ENCODE results near the gene LYRM7. TPM values are rescaled to one million over a fixed set of nuclear protein-coding genes. Genes with fewer than 3 reads are reported as not detected.
"Not testable (repeated sequence)": the region's sequence is repeated elsewhere in the genome, so short reads cannot be mapped to it uniquely, and the experiment has no call there.

The LYRM7 gene
- total RNA-seq (2021) (16.9 and 17.3 TPM in 2 replicates), Bru-seq, nascent RNA (percentile 68 among the genes with signal in this experiment), BruChase-seq, experiment 1, labeled RNA remaining after a 2-hour chase (percentile 73 among the genes with signal in this experiment), BruChase-seq, experiment 2, labeled RNA remaining after a 6-hour chase (percentile 84 among the genes with signal in this experiment)
- long read RNA-seq, full-length matches to known transcripts: 60 of 75 reads
- long read RNA-seq, partial matches to known transcripts: 2 of 75 reads
- long read RNA-seq, other reads (novel, unspliced or antisense): 13 of 75 reads

- no peaks in the 10 kb centered on the region for H3K36me3 ChIP-seq (ENCODE audit: insufficient read depth, low read length, poor library complexity, severe bottlenecking)
- peak; percentile 100 for DNase-seq (ENCODE audit: low spot score)
- H3K9me3 ChIP-seq (ENCODE audit: low read depth, low read length, poor library complexity, severe bottlenecking): no peaks in the 10 kb centered on the region
- peak within 1 kb of the TSS; percentile 68 for H3K4me3 ChIP-seq (ENCODE audit: low read depth, low read length, poor library complexity, severe bottlenecking)
- H3K4me1 ChIP-seq (ENCODE audit: insufficient read depth, low read length, poor library complexity, severe bottlenecking): no peaks in the 10 kb centered on the region
- POLR2A ChIA-PET (ENCODE audit: low non-redundant PET): no interaction called here
- TF ChIP-seq CTCF (conservative IDR thresholded peaks at IDR 0.05; ENCODE audit: low read depth, low read length): no peak
- TF ChIP-seq EZH2 (IDR thresholded peaks at IDR 0.05; ENCODE audit: borderline replicate concordance, low read depth, low read length, poor library complexity, severe bottlenecking): no peak
- no TSS peak for BruUV-seq (replicated peaks)
- intact Hi-C loops (cut with micrococcal nuclease; ENCODE audit: unreplicated experiment): loop anchor here (2.0 kb wide), 1 partner anchor 92 kb away; no protein-coding TSS in a partner anchor
- CTCF ChIA-PET: no interaction called here
- H3K27ac ChIP-seq (ENCODE audit: low read depth, low read length, poor library complexity, severe bottlenecking): peak within 1 kb of the TSS; percentile 62
- H3K27me3 ChIP-seq (replicated peaks; ENCODE audit: insufficient read depth, low read depth, low read length, poor library complexity): no peaks in the 10 kb centered on the region
These were observed at the start of gene LYRM7 for GRCh38 chr5:131170540-131171275. LYRM7 (plus strand) TSS chr5:131170944; CDS start chr5:131171021, 77 bp downstream.

- CTCF ChIA-PET; DNase-seq (ENCODE audit: low spot score); H3K9me3 ChIP-seq (ENCODE audit: low read depth, low read length, poor library complexity, severe bottlenecking); POLR2A ChIA-PET (ENCODE audit: low non-redundant PET); H3K36me3 ChIP-seq (ENCODE audit: insufficient read depth, low read length, poor library complexity, severe bottlenecking); H3K27me3 ChIP-seq (replicated peaks; ENCODE audit: insufficient read depth, low read depth, low read length, poor library complexity); BruUV-seq (replicated peaks); intact Hi-C loops (cut with micrococcal nuclease; ENCODE audit: unreplicated experiment); H3K4me1 ChIP-seq (ENCODE audit: insufficient read depth, low read length, poor library complexity, severe bottlenecking); H3K4me3 ChIP-seq (ENCODE audit: low read depth, low read length, poor library complexity, severe bottlenecking); H3K27ac ChIP-seq (ENCODE audit: low read depth, low read length, poor library complexity, severe bottlenecking): not testable (repeated sequence)
These were observed 43.5 kb upstream of the LYRM7 start for GRCh38 chr5:131127244-131127643.

DNA sequence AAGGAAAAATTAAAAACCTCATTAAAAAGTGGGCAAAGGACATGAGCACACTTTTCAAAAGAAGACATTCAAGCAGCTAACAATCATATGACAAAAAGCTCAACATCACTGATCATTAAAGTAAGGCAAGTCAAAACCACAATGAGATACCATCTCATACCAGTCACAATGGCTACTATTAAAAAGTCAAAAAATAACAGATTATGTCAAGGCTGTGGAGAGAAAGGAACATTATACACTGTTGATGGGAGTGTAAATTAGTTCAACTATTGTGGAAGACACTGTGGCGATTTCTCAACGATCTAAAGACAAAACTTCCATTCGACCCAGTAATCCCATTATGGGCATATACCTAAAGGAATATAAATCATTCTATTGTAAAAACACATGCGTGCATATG lies 41.4 kb upstream of the LYRM7 start:
- BruUV-seq (replicated peaks): no TSS peak
- POLR2A ChIA-PET (ENCODE audit: low non-redundant PET): interaction anchor here (0.6 kb wide), 1 partner anchor 16 kb away, joined by 3 read pairs; no protein-coding TSS in a partner anchor
- intact Hi-C loops (cut with micrococcal nuclease; ENCODE audit: unreplicated experiment): no loop called here

DNA sequence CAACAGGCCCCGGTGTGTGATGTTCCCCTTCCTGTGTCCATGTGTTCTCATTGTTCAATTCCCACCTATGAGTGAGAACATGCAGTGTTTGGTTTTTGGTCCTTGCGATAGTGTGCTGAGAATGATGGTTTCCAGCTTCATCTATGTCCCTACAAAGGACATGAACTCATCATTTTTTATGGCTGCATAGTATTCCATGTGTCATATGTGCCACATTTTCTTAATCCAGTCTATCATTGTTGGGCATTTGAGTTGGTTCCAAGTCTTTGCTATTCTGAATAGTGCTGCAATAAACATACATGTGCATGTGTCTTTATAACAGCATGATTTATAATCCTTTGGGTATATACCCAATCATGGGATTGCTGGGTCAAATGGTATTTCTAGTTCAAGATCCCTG lies 37.7 kb upstream of the LYRM7 start:
- H3K27ac ChIP-seq (ENCODE audit: low read depth, low read length, poor library complexity, severe bottlenecking); H3K36me3 ChIP-seq (ENCODE audit: insufficient read depth, low read length, poor library complexity, severe bottlenecking); intact Hi-C loops (cut with micrococcal nuclease; ENCODE audit: unreplicated experiment); H3K4me3 ChIP-seq (ENCODE audit: low read depth, low read length, poor library complexity, severe bottlenecking); H3K4me1 ChIP-seq (ENCODE audit: insufficient read depth, low read length, poor library complexity, severe bottlenecking); BruUV-seq (replicated peaks); H3K9me3 ChIP-seq (ENCODE audit: low read depth, low read length, poor library complexity, severe bottlenecking); POLR2A ChIA-PET (ENCODE audit: low non-redundant PET); DNase-seq (ENCODE audit: low spot score); CTCF ChIA-PET; H3K27me3 ChIP-seq (replicated peaks; ENCODE audit: insufficient read depth, low read depth, low read length, poor library complexity): not testable (repeated sequence)

More for the DNA sequence above, 41.4 kb upstream of the LYRM7 start:
- TF ChIP-seq CTCF (conservative IDR thresholded peaks at IDR 0.05; ENCODE audit: low read depth, low read length): no peak
- no peak for TF ChIP-seq EZH2 (IDR thresholded peaks at IDR 0.05; ENCODE audit: borderline replicate concordance, low read depth, low read length, poor library complexity, severe bottlenecking)
- Histone ChIP-seq H3K4me1 (ENCODE audit: insufficient read depth, low read length, poor library complexity, severe bottlenecking) (no peaks in the 10 kb centered on the region), H3K4me3 (ENCODE audit: low read depth, low read length, poor library complexity, severe bottlenecking) (no peak overlapping the region), H3K27ac (ENCODE audit: low read depth, low read length, poor library complexity, severe bottlenecking) (no peak overlapping the region), H3K27me3 (replicated peaks; ENCODE audit: insufficient read depth, low read depth, low read length, poor library complexity) (no peaks in the 10 kb centered on the region), H3K36me3 (ENCODE audit: insufficient read depth, low read length, poor library complexity, severe bottlenecking) (no peaks in the 10 kb centered on the region), H3K9me3 (ENCODE audit: low read depth, low read length, poor library complexity, severe bottlenecking) (no peaks in the 10 kb centered on the region)
- CTCF ChIA-PET: no interaction called here
- no peak for DNase-seq (ENCODE audit: low spot score)

DNA sequence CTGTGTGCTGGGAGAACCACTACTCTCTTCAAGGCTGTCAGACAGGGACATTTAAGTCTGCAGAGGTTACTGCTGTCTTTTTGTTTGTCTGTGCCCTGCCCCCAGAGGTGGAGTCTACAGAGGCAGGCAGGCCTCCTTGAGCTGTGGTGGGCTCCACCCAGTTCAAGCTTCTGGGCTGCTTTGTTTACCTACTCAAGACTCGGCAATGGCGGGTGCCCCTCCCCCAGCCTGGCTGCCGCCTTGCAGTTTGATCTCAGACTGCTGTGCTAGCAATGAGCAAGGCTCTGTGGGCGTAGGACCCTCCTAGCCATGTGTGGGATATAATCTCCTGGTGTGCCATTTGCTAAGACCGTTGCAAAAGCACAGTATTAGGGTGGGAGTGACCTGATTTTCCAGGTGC lies 32.3 kb upstream of the LYRM7 start:
- BruUV-seq (replicated peaks); H3K9me3 ChIP-seq (ENCODE audit: low read depth, low read length, poor library complexity, severe bottlenecking); H3K4me1 ChIP-seq (ENCODE audit: insufficient read depth, low read length, poor library complexity, severe bottlenecking); DNase-seq (ENCODE audit: low spot score); H3K36me3 ChIP-seq (ENCODE audit: insufficient read depth, low read length, poor library complexity, severe bottlenecking); POLR2A ChIA-PET (ENCODE audit: low non-redundant PET); H3K4me3 ChIP-seq (ENCODE audit: low read depth, low read length, poor library complexity, severe bottlenecking); CTCF ChIA-PET; H3K27ac ChIP-seq (ENCODE audit: low read depth, low read length, poor library complexity, severe bottlenecking); intact Hi-C loops (cut with micrococcal nuclease; ENCODE audit: unreplicated experiment): not testable (repeated sequence)
- peaks cover 12% of the 10 kb centered on the region for H3K27me3 ChIP-seq (replicated peaks; ENCODE audit: insufficient read depth, low read depth, low read length, poor library complexity)

All from A673 (cell line).